Measurements from ENCODE around the gene WASF3.
"Not testable (repeated sequence)": the region's sequence is repeated elsewhere in the genome, so short reads cannot be mapped to it uniquely, and the experiment has no call there.

WASF3 gene

GRCh38 chr13:26629260-26629825 is 71.9 kb downstream of the WASF3 start:
- no peak for DNase-seq (ENCODE audit: low spot score)

- DNase-seq (ENCODE audit: low spot score) = not testable (repeated sequence)
Observed at GRCh38 chr13:26635634-26636033, 78.2 kb downstream of the WASF3 start.

GRCh38 chr13:26636073-26636472 is 78.6 kb downstream of the WASF3 start:
- DNase-seq (ENCODE audit: low spot score) = not testable (repeated sequence)

- DNase-seq (ENCODE audit: low spot score) = no peak
Observed at GRCh38 chr13:26646603-26647002, 89.1 kb downstream of the WASF3 start.

- no peak for DNase-seq (ENCODE audit: low spot score)
Observed at GRCh38 chr13:26651234-26651633, 93.8 kb downstream of the WASF3 start.

- no peak for DNase-seq (ENCODE audit: low spot score)
Observed at GRCh38 chr13:26653310-26653709, 95.8 kb downstream of the WASF3 start.

GRCh38 chr13:26653842-26654241 is 96.4 kb downstream of the WASF3 start:
- DNase-seq (ENCODE audit: low spot score) = no peak

GRCh38 chr13:26656919-26657318 is 99.4 kb downstream of the WASF3 start:
- peak; percentile 59 for DNase-seq (ENCODE audit: low spot score)

- DNase-seq (ENCODE audit: low spot score) = peak; percentile 40
Observed at GRCh38 chr13:26658448-26659385, 101.2 kb downstream of the WASF3 start.

GRCh38 chr13:26660185-26660584 is 102.7 kb downstream of the WASF3 start:
- DNase-seq (ENCODE audit: low spot score) = peak; percentile 83

- no peak for DNase-seq (ENCODE audit: low spot score)
Observed at GRCh38 chr13:26660766-26661165, 103.3 kb downstream of the WASF3 start.

- DNase-seq (ENCODE audit: low spot score) = peak; percentile 62
Observed at GRCh38 chr13:26663791-26664190, 106.3 kb downstream of the WASF3 start.

- DNase-seq (ENCODE audit: low spot score) = no peak
Observed at GRCh38 chr13:26664286-26664685, 106.8 kb downstream of the WASF3 start.

GRCh38 chr13:26664876-26665275 is 107.4 kb downstream of the WASF3 start:
- peak; percentile 28 for DNase-seq (ENCODE audit: low spot score)

- DNase-seq (ENCODE audit: low spot score) = no peak
Observed at GRCh38 chr13:26668357-26669146, 111.1 kb downstream of the WASF3 start.

GRCh38 chr13:26673890-26674289 is 116.4 kb downstream of the WASF3 start:
- no peak for DNase-seq (ENCODE audit: low spot score)

GRCh38 chr13:26677156-26677555 is 119.7 kb downstream of the WASF3 start:
- no peak for DNase-seq (ENCODE audit: low spot score)

GRCh38 chr13:26678330-26678729 is 120.8 kb downstream of the WASF3 start:
- no peak for DNase-seq (ENCODE audit: low spot score)

- no peak for DNase-seq (ENCODE audit: low spot score)
Observed at GRCh38 chr13:26678796-26679195, 121.3 kb downstream of the WASF3 start.

GRCh38 chr13:26679411-26680122 is 122.1 kb downstream of the WASF3 start:
- DNase-seq (ENCODE audit: low spot score) = peak; percentile 55

GRCh38 chr13:26680123-26680450 is 122.6 kb downstream of the WASF3 start:
- peak; percentile 61 for DNase-seq (ENCODE audit: low spot score)

- peak; percentile 26 for DNase-seq (ENCODE audit: low spot score)
Observed at GRCh38 chr13:26680572-26680971, 123.1 kb downstream of the WASF3 start.

Data from cerebellar cortex (tissue), 1 donor.